ENCODE results near the gene POLA2. TPM values are rescaled to one million over a fixed set of nuclear protein-coding genes. Genes with fewer than 3 reads are reported as not detected.

The POLA2 gene
- polyA plus RNA-seq, 1 experiment: 11.8 TPM

DNA sequence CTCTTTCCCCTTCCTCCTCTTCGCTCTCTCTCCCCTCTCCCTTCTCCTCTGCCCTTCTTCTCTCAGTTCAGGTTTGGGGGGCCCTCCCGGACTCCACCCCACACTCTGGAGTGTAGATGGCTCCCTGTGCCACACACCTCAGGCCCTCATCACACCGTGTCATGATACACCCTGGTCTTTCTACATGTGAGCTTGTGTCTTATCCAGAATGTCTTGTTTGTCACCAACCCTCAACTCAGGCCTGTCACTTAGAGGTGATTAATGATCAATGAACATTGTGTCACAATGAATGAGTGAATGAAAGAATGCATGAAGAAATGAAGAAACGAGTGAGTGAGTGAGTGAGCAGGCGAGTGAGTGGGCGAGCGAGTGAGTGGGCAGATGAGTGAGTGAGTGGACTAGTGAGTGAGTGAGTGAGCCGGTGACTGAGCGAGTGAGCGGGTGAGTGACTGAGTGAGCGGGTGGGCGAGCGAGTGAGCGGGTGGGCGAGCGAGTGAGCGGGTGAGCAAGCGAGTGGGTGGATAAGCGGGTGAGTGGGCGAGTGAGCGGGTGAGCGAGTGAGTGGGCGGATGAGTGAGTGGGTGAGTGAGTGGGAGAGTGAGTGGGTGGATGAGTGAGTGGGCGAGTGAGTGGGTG, 46.2 kb upstream of the POLA2 start:
- DNase-seq (ENCODE audit: low read depth): no peak
- ChIA-PET POLR2A (no interaction called here), CTCF (interaction anchor here (1.2 to 1.4 kb wide), 2 partner anchors 9 to 11 kb away, joined by 4 to 9 read pairs; no protein-coding TSS in a partner anchor)
- TF ChIP-seq, protein P1, sequence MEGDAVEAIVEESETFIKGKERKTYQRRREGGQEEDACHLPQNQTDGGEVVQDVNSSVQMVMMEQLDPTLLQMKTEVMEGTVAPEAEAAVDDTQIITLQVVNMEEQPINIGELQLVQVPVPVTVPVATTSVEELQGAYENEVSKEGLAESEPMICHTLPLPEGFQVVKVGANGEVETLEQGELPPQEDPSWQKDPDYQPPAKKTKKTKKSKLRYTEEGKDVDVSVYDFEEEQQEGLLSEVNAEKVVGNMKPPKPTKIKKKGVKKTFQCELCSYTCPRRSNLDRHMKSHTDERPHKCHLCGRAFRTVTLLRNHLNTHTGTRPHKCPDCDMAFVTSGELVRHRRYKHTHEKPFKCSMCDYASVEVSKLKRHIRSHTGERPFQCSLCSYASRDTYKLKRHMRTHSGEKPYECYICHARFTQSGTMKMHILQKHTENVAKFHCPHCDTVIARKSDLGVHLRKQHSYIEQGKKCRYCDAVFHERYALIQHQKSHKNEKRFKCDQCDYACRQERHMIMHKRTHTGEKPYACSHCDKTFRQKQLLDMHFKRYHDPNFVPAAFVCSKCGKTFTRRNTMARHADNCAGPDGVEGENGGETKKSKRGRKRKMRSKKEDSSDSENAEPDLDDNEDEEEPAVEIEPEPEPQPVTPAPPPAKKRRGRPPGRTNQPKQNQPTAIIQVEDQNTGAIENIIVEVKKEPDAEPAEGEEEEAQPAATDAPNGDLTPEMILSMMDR (IDR thresholded peaks at IDR 0.05; ENCODE audit: insufficient read depth, low read depth, low read length): no peak
- no peaks in the 10 kb centered on the region for H3K27me3 ChIP-seq (ENCODE audit: control insufficient read depth, insufficient read depth, low read length)
- H3K4me3 ChIP-seq (ENCODE audit: low read depth, low read length): no peak overlapping the region
- peaks cover 8% of the 10 kb centered on the region for H3K36me3 ChIP-seq (ENCODE audit: control insufficient read depth, insufficient read depth, low read length)

GRCh38 chr11:65216830-65217229, 44.9 kb upstream of the POLA2 start:
- H3K27me3 ChIP-seq (ENCODE audit: control insufficient read depth, insufficient read depth, low read length): no peaks in the 10 kb centered on the region
- H3K4me3 ChIP-seq (ENCODE audit: low read depth, low read length): no peak overlapping the region
- POLR2A ChIA-PET: no interaction called here
- TF ChIP-seq, protein P1 (IDR thresholded peaks at IDR 0.05; ENCODE audit: insufficient read depth, low read depth, low read length): no peak
- CTCF ChIA-PET: interaction anchor here (0.6 kb wide), 1 partner anchor 33 kb away, joined by 3 read pairs; no protein-coding TSS in a partner anchor
- DNase-seq (ENCODE audit: low read depth): no peak
- H3K36me3 ChIP-seq (ENCODE audit: control insufficient read depth, insufficient read depth, low read length): no peaks in the 10 kb centered on the region

- Histone ChIP-seq H3K4me3 (ENCODE audit: low read depth, low read length) (no peak overlapping the region), H3K36me3 (ENCODE audit: control insufficient read depth, insufficient read depth, low read length) (no peaks in the 10 kb centered on the region; the same call in 1 of the 2 replicates), H3K27me3 (ENCODE audit: control insufficient read depth, insufficient read depth, low read length) (no peaks in the 10 kb centered on the region)
- no peak for DNase-seq (ENCODE audit: low read depth)
- TF ChIP-seq, protein P1 (IDR thresholded peaks at IDR 0.05; ENCODE audit: insufficient read depth, low read depth, low read length): no peak
- ChIA-PET POLR2A (interaction anchor here (0.5 kb wide), 1 partner anchor 106 kb away, joined by 3 read pairs; the partner anchor contains the start of gene TM7SF2), CTCF (interaction anchor here (0.6 to 1.0 kb wide), 2 partner anchors 10 to 34 kb away, joined by 3 read pairs; no protein-coding TSS in a partner anchor)
Measured at GRCh38 chr11:65217441-65218423, 44.0 kb upstream of the POLA2 start.

DNA sequence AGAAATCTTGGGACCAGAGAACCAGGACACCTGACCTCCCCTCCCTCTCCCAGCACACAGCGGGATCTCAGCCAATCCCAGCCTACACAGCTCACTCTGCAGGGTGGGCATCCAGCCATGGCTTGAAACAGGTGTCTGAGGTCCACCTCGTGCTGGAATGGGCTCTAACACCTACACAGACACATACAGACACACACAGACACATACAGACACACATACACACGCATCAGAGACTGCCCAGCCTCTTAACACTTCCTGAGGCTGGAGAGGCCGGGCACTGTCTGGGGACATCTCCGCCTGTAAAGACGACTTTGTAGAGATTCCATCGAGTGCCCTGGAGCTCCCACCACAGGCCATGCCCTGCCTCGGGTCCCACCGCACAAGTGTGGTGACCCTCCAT, 43.3 kb upstream of the POLA2 start:
- ChIA-PET POLR2A (no interaction called here), CTCF (interaction anchor here (1.0 kb wide), 1 partner anchor 11 kb away, joined by 3 read pairs; no protein-coding TSS in a partner anchor)
- TF ChIP-seq, protein P1 (IDR thresholded peaks at IDR 0.05; ENCODE audit: insufficient read depth, low read depth, low read length): no peak
- Histone ChIP-seq H3K4me3 (ENCODE audit: low read depth, low read length) (no peak overlapping the region), H3K36me3 (ENCODE audit: control insufficient read depth, insufficient read depth, low read length) (peaks cover 2% of the 10 kb centered on the region), H3K27me3 (ENCODE audit: control insufficient read depth, insufficient read depth, low read length) (no peaks in the 10 kb centered on the region)
- DNase-seq (ENCODE audit: low read depth): no peak

DNA sequence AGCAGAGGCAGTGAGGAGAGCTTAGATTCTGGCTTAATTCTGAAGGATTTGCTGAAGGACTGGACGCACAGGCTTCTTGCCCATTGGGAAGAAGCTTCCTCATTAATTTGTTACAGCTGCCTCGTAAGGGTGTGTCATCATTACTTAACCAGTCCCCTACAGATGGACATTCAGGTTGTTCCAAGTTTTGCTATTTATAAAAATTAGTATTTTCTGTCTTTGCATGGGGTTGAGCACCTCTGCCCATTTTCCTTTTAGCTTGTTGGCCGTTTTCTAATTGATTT, 41.9 kb upstream of the POLA2 start:
- ChIA-PET POLR2A (no interaction called here), CTCF (interaction anchor here (0.8 to 1.9 kb wide), 3 partner anchors 14 to 112 kb away, joined by 4 to 8 read pairs (median 4); no protein-coding TSS in a partner anchor)
- Histone ChIP-seq H3K27me3 (ENCODE audit: control insufficient read depth, insufficient read depth, low read length) (no peaks in the 10 kb centered on the region), H3K36me3 (ENCODE audit: control insufficient read depth, insufficient read depth, low read length) (peaks cover 2% of the 10 kb centered on the region), H3K4me3 (ENCODE audit: low read depth, low read length) (no peak overlapping the region)
- DNase-seq (ENCODE audit: low read depth): peak; percentile 42
- TF ChIP-seq, protein P1 (IDR thresholded peaks at IDR 0.05; ENCODE audit: insufficient read depth, low read depth, low read length): no peak
